ENCODE results near the gene KAT14. TPM values are rescaled to one million over a fixed set of nuclear protein-coding genes. Genes with fewer than 3 reads are reported as not detected.
"Not testable (repeated sequence)": the region's sequence is repeated elsewhere in the genome, so short reads cannot be mapped to it uniquely, and the experiment has no call there.

The KAT14 gene
- total and polyA plus RNA-seq, 2 donors: 9.8 to 17.1 TPM

DNA sequence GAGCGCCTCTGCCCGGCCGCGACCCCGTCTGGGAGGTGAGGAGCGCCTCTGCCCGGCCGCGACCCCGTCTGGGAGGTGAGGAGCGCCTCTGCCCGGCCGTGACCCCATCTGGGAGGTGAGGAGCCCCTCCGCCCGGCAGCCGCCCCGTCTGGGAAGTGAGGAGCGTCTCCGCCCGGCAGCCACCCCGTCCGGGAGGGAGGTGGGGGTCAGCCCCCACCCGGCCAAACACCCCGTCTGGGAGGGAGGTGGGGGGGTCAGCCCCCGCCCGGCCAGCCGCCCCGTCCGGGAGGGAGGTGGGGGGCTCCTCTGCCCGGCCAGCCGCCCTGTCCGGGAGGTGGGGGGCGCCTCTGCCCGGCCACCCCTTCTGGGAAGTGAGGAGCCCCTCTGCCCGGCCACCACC is 56.8 kb downstream of the KAT14 start:
- not testable (repeated sequence) for H3K4me1 ChIP-seq (ENCODE audit: control insufficient read depth in 2 of 2, insufficient read depth in 2 of 2, low read length in 2 of 2); H3K27ac ChIP-seq (ENCODE audit: low read depth in 1 of 2, low read length in 1 of 2); DNase-seq (ENCODE audit: low read depth in 6 of 9, low spot score in 9 of 9); H3K4me3 ChIP-seq (ENCODE audit: low read length in 2 of 2); H3K9me3 ChIP-seq (ENCODE audit: control insufficient read depth in 2 of 2, insufficient read depth in 1 of 2, low read length in 1 of 2); H3K36me3 ChIP-seq (ENCODE audit: control insufficient read depth in 2 of 2, insufficient read depth in 2 of 2, low read length in 1 of 2); H3K27me3 ChIP-seq (ENCODE audit: control insufficient read depth in 2 of 2, insufficient read depth in 1 of 2, low read length in 1 of 2)
- 98% methylated on average over 35 of the region's 35 CpGs for WGBS

DNA sequence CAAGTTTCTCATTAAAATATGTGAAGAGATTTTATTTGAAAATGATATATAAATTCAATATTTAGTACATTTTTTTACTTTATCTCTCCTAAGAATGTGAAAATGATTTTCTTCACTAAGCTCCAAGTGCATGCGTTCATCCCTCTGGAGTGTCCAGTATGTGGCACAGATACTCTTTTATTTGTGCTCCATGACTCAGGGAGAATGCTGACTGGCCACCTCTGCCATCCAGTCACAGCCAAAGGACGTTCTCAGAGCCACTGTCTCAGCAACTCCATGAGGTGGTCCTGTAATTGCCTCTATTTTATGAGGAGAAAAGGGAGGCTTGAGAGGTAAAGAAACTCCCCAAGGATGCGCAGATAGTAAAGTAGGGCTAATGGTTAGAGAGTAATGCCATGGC is 58.3 kb downstream of the KAT14 start:
- no peak overlapping the region for H3K27ac ChIP-seq (ENCODE audit: low read depth in 1 of 2, low read length in 1 of 2)
- H3K9me3 ChIP-seq (ENCODE audit: control insufficient read depth in 2 of 2, insufficient read depth in 1 of 2, low read length in 1 of 2): no peaks in the 10 kb centered on the region
- no peaks in the 10 kb centered on the region for H3K36me3 ChIP-seq (ENCODE audit: control insufficient read depth in 2 of 2, insufficient read depth in 2 of 2, low read length in 1 of 2)
- no peaks in the 10 kb centered on the region for H3K4me1 ChIP-seq (ENCODE audit: control insufficient read depth in 2 of 2, insufficient read depth in 2 of 2, low read length in 2 of 2)
- 96% methylated on average over 3 of the region's 3 CpGs for WGBS
- H3K4me3 ChIP-seq (ENCODE audit: low read length in 2 of 2): no peak overlapping the region
- no peaks in the 10 kb centered on the region for H3K27me3 ChIP-seq (ENCODE audit: control insufficient read depth in 2 of 2, insufficient read depth in 1 of 2, low read length in 1 of 2)
- no peak for DNase-seq (ENCODE audit: low read depth in 6 of 9, low spot score in 9 of 9)

DNA sequence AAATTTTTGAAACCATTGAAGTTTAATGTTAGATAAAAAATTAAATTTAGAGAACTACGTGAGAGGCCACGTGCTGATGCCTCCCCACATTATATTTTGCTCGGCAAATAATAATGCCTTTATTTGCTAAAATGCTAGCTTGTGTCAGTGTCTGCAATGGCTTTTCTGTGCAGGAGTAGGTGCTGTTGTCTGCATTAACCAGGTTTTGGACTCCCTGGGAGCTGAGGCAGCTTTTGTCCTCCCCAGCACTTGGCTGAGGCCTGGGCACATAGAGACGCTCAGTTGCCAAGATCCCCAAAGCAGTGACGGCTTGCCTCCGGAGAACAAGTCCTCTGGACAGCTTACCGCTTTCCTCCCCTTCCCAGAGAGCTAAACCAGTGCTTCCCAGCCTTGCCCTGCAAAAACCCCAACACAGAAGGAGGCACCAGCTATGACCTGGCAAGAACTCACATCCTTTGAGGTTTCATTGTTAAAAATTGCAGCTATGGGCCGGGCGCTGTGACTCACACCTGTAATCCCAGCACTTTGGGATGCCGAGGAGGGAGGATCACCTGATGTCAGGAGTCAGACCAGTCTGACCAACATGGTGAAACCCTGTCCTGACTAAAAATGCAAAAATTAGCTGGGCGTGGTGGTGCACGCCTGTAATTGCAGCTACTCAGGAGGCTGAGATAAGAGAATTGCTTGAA is 59.9 kb downstream of the KAT14 start:
- DNase-seq (ENCODE audit: low read depth in 6 of 9, low spot score in 9 of 9): no peak
- no peak overlapping the region for H3K4me3 ChIP-seq (ENCODE audit: low read length in 2 of 2)
- no peaks in the 10 kb centered on the region for H3K27me3 ChIP-seq (ENCODE audit: control insufficient read depth in 2 of 2, insufficient read depth in 1 of 2, low read length in 1 of 2)
- 98% methylated on average over 12 of the region's 12 CpGs for WGBS
- no peaks in the 10 kb centered on the region for H3K9me3 ChIP-seq (ENCODE audit: control insufficient read depth in 2 of 2, insufficient read depth in 1 of 2, low read length in 1 of 2)
- no peaks in the 10 kb centered on the region for H3K4me1 ChIP-seq (ENCODE audit: control insufficient read depth in 2 of 2, insufficient read depth in 2 of 2, low read length in 2 of 2)
- no peak overlapping the region for H3K27ac ChIP-seq (ENCODE audit: low read depth in 1 of 2, low read length in 1 of 2)
- no peaks in the 10 kb centered on the region for H3K36me3 ChIP-seq (ENCODE audit: control insufficient read depth in 2 of 2, insufficient read depth in 2 of 2, low read length in 1 of 2)

DNA sequence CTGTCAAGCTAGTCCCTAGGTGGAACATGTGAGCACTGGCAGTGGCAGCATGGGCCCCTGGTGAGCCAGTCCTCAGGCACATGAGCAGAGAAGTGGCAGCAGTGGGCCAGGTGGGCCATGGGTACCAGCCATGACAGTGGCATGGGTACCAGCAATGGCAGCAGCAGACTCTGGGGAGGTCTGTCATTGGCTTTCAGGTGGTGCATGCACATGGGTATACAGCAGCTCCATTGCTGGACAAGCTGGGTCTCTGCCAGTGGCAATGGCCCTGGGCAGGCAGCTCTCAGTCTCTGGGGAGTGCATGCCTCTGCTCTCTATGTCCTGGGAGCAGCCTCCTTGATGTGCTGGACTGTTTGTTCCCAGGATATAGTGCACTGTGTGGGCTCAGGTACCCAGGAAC is 65.3 kb downstream of the KAT14 start:
- Histone ChIP-seq H3K27me3 (ENCODE audit: control insufficient read depth in 2 of 2, insufficient read depth in 1 of 2, low read length in 1 of 2) (no peaks in the 10 kb centered on the region), H3K27ac (ENCODE audit: low read depth in 1 of 2, low read length in 1 of 2) (no peak overlapping the region), H3K36me3 (ENCODE audit: control insufficient read depth in 2 of 2, insufficient read depth in 2 of 2, low read length in 1 of 2) (no peaks in the 10 kb centered on the region), H3K4me3 (ENCODE audit: low read length in 2 of 2) (no peak overlapping the region), H3K4me1 (ENCODE audit: control insufficient read depth in 2 of 2, insufficient read depth in 2 of 2, low read length in 2 of 2) (no peaks in the 10 kb centered on the region), H3K9me3 (ENCODE audit: control insufficient read depth in 2 of 2, insufficient read depth in 1 of 2, low read length in 1 of 2) (no peaks in the 10 kb centered on the region)
- no peak for DNase-seq (ENCODE audit: low read depth in 6 of 9, low spot score in 9 of 9)

DNA sequence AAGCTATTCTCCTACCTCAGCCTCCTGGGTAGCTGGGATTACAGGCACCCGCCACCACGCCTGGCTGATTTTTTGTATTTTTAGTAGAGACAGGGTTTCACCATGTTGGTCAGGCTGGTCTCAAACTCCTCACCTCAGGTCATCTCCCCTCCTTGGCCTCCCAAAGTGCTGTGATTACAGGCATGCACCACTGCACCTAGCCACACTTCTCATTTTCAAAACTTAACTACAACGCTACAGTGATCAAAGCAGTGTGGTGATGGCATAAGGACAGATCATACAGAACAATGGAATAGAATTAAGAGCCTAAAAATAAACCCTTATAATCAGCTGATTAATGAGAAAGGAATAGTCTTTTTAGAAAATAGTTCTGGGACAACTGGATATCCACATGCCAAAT is 66.0 kb downstream of the KAT14 start:
- not testable (repeated sequence) for H3K27ac ChIP-seq (ENCODE audit: low read depth in 1 of 2, low read length in 1 of 2); H3K4me3 ChIP-seq (ENCODE audit: low read length in 2 of 2); H3K4me1 ChIP-seq (ENCODE audit: control insufficient read depth in 2 of 2, insufficient read depth in 2 of 2, low read length in 2 of 2); DNase-seq (ENCODE audit: low read depth in 6 of 9, low spot score in 9 of 9); H3K9me3 ChIP-seq (ENCODE audit: control insufficient read depth in 2 of 2, insufficient read depth in 1 of 2, low read length in 1 of 2); H3K36me3 ChIP-seq (ENCODE audit: control insufficient read depth in 2 of 2, insufficient read depth in 2 of 2, low read length in 1 of 2); H3K27me3 ChIP-seq (ENCODE audit: control insufficient read depth in 2 of 2, insufficient read depth in 1 of 2, low read length in 1 of 2)
- 96% methylated on average over 3 of the region's 3 CpGs for WGBS

DNA sequence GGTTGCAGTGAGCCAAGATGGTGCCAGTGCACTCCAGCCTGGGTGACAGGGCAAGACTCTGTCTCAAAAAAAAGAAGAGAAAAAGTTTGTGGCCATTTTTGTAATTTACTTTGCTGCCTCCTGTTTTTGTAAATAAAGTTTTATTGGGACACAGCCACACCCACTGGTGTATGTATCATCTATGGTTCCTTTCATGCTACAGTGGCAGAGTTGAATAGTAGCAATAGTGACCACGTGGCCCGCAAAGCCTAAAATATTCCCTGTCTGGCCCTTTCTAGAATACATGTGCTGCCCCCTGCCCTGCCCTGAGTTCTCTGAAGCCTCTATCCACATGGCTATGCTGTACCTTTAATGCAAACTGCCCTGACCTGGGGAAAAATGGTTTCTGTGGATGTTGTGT is 75.3 kb downstream of the KAT14 start:
- WGBS: 96% methylated on average over 2 of the region's 2 CpGs
- Histone ChIP-seq H3K27ac (ENCODE audit: low read depth in 1 of 2, low read length in 1 of 2) (no peak overlapping the region), H3K36me3 (ENCODE audit: control insufficient read depth in 2 of 2, insufficient read depth in 2 of 2, low read length in 1 of 2) (no peaks in the 10 kb centered on the region), H3K9me3 (ENCODE audit: control insufficient read depth in 2 of 2, insufficient read depth in 1 of 2, low read length in 1 of 2) (no peaks in the 10 kb centered on the region), H3K27me3 (ENCODE audit: control insufficient read depth in 2 of 2, insufficient read depth in 1 of 2, low read length in 1 of 2) (no peaks in the 10 kb centered on the region), H3K4me1 (ENCODE audit: control insufficient read depth in 2 of 2, insufficient read depth in 2 of 2, low read length in 2 of 2) (no peaks in the 10 kb centered on the region), H3K4me3 (ENCODE audit: low read length in 2 of 2) (no peak overlapping the region)
- DNase-seq (ENCODE audit: low read depth in 6 of 9, low spot score in 9 of 9): no peak

DNA sequence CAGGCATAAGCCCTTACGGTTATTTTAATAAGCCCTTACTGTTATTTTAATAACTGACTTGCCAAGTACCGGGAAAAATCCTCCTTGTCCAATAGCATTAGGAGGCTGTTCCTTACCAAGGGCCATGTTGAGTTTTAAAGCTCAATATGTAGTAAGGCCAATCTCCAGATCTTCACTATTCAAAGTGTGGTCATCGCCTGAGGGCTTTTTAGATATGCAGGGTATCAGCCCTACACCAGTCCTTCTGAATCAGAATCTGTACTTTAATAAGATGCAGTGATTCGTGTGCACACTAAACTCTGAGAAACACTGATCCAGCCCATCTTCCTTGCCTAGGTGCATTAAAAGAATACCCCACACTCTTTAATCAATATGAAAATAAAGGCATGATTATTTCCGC is 77.9 kb downstream of the KAT14 start:
- Histone ChIP-seq H3K9me3 (ENCODE audit: control insufficient read depth in 2 of 2, insufficient read depth in 1 of 2, low read length in 1 of 2) (no peaks in the 10 kb centered on the region), H3K4me3 (ENCODE audit: low read length in 2 of 2) (no peak overlapping the region), H3K27me3 (ENCODE audit: control insufficient read depth in 2 of 2, insufficient read depth in 1 of 2, low read length in 1 of 2) (no peaks in the 10 kb centered on the region), H3K27ac (ENCODE audit: low read depth in 1 of 2, low read length in 1 of 2) (no peak overlapping the region), H3K36me3 (ENCODE audit: control insufficient read depth in 2 of 2, insufficient read depth in 2 of 2, low read length in 1 of 2) (no peaks in the 10 kb centered on the region), H3K4me1 (ENCODE audit: control insufficient read depth in 2 of 2, insufficient read depth in 2 of 2, low read length in 2 of 2) (no peaks in the 10 kb centered on the region)
- 96% methylated on average over 5 of the region's 5 CpGs for WGBS
- no peak for DNase-seq (ENCODE audit: low read depth in 6 of 9, low spot score in 9 of 9)

DNA sequence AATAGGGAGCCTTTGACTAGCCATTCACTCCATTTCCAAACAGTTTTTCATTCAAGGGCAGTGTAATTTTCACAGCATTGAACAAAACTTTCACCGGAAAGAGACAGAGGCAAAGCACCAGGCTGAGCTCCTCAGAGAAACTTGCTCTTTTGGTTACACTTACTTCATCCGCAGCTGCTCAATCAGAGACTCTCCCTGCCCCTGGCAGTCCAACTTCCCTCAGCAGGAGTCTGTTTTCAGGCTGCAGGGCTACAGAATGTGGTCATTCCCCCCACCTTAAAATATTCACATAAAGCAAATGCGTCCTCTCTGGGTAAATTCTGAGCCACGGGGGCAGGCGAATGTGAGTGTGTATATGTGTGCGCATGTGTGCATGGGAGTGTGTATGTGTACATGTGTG is 80.6 kb downstream of the KAT14 start:
- no peak overlapping the region for H3K27ac ChIP-seq (ENCODE audit: low read depth in 1 of 2, low read length in 1 of 2)
- H3K27me3 ChIP-seq (ENCODE audit: control insufficient read depth in 2 of 2, insufficient read depth in 1 of 2, low read length in 1 of 2): no peaks in the 10 kb centered on the region
- DNase-seq (ENCODE audit: low read depth in 6 of 9, low spot score in 9 of 9): no peak
- 94% methylated on average over 6 of the region's 6 CpGs for WGBS
- no peak overlapping the region for H3K4me3 ChIP-seq (ENCODE audit: low read length in 2 of 2)
- no peaks in the 10 kb centered on the region for H3K36me3 ChIP-seq (ENCODE audit: control insufficient read depth in 2 of 2, insufficient read depth in 2 of 2, low read length in 1 of 2)
- H3K9me3 ChIP-seq (ENCODE audit: control insufficient read depth in 2 of 2, insufficient read depth in 1 of 2, low read length in 1 of 2): no peaks in the 10 kb centered on the region
- H3K4me1 ChIP-seq (ENCODE audit: control insufficient read depth in 2 of 2, insufficient read depth in 2 of 2, low read length in 2 of 2): no peaks in the 10 kb centered on the region

DNA sequence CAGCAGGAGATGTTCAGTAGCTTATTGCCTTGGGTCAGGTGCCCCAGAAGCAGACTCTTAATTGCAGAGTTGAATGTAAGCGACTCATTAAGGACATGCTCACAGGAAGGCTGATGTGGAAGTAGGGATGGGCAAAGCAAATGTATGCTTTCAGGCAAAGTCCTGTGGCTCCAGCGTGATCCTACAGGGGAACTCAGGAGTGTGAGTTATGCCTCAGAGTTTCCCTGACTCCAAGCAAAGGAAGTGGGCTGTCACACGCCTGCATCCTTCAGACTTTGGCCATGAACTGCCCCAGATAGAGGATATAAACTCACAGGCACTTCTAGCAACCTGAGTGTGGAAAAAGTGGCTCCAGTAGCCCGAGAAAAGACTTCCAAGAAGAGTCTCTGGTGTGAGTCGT is 85.7 kb downstream of the KAT14 start:
- Histone ChIP-seq H3K4me3 (ENCODE audit: low read length in 2 of 2) (no peak overlapping the region), H3K4me1 (ENCODE audit: control insufficient read depth in 2 of 2, insufficient read depth in 2 of 2, low read length in 2 of 2) (no peaks in the 10 kb centered on the region), H3K27me3 (ENCODE audit: control insufficient read depth in 2 of 2, insufficient read depth in 1 of 2, low read length in 1 of 2) (no peaks in the 10 kb centered on the region), H3K9me3 (ENCODE audit: control insufficient read depth in 2 of 2, insufficient read depth in 1 of 2, low read length in 1 of 2) (no peaks in the 10 kb centered on the region), H3K27ac (ENCODE audit: low read depth in 1 of 2, low read length in 1 of 2) (no peak overlapping the region), H3K36me3 (ENCODE audit: control insufficient read depth in 2 of 2, insufficient read depth in 2 of 2, low read length in 1 of 2) (no peaks in the 10 kb centered on the region)
- DNase-seq (ENCODE audit: low read depth in 6 of 9, low spot score in 9 of 9): no peak
- WGBS: 70% methylated on average over 5 of the region's 5 CpGs
